B cell (primary cell): Measurements from ENCODE around the gene CAMK4.

Source experiments
- CTCF ChIP-seq: fragments of 200-600 bp; IDR thresholded peaks from one replicate; pipeline ENCODE4 v1.8.0; 2022; ENCODE audit warnings: antibody characterized with exemption, mild to moderate bottlenecking
- EZH2 ChIP-seq: IDR thresholded peaks from 2 replicates; pipeline ENCODE4 v1.6.1; 2012; ENCODE audit warnings: borderline replicate concordance, low read depth, mild to moderate bottlenecking, moderate library complexity, low read length; ENCODE audit not compliant: insufficient read depth, poor library complexity, severe bottlenecking

- TF ChIP-seq CTCF (no peak), EZH2 (no peak)
Measured at GRCh38 chr5:111425205-111425604, 201.0 kb downstream of the CAMK4 start.
